ENCODE measurements around the gene KLF6.

The KLF6 gene

DNA sequence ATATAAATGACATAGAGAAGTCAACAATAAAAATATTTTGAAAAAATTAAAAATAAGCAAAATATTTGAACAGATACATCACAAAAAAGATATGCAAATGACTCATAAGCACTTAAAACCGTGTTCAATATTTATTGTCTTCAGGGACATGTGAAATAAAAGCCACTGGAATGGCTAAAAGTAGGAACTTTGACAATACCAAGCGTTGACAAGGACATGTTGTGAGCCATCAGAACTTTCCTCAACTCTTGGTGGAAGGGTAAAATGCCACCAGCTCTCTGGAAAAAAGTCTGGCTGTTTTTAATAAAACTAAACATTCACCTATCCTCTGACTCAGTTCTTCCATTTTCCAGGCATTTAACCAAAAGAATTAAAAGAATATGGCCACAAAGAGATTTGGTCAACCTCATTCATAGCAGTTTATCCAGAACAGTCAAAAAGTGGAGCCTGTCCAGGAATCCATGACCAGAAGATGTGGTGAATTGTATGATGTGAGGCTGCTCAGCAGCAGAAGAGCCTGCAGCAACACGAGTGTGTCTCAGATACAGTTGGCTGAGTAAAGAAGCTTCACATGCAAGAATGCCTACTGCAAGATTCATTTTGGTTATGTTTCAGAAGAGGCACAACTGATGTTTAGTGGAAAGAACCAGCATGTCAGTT, 7.1 kb upstream of the KLF6 start:
- intact Hi-C loops (cut with DNase I): no loop called here

GRCh38 chr10:3790858-3791257, 5.8 kb upstream of the KLF6 start:
- DNase-seq: no peak
- intact Hi-C loops (cut with DNase I): no loop called here

More for the DNA sequence above, 7.1 kb upstream of the KLF6 start:
- no peak for DNase-seq

- intact Hi-C loops (cut with DNase I): no loop called here
- DNase-seq: no peak
Measured at GRCh38 chr10:3790272-3790671, 5.3 kb upstream of the KLF6 start.

- intact Hi-C loops (cut with DNase I): loop anchor here (10.0 kb wide), 1 partner anchor 315 kb away; no protein-coding TSS in a partner anchor
Measured at GRCh38 chr10:3789621-3790020, 4.6 kb upstream of the KLF6 start.

DNA sequence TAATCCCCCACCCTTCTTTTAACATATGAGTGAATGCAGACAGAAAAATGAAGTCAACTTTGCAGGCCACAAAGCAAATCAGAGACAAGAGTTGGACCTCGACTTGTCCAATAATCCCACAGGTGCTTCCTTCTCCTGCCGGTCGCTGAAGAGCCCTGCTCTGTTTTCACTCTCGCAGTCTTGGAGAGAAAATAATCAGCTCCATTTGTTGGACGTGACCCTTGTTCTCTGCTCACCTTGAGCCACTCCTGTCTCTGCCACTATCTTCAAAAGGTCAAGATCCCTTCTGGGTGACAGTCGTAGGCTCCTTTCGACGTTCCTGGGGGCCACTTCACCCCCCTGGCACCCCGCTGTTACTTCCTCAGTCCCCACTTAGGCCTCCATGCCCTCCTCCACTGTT, 2.8 kb upstream of the KLF6 start:
- intact Hi-C loops (cut with DNase I): loop anchor here (10.0 kb wide), 1 partner anchor 313 kb away; no protein-coding TSS in a partner anchor

More at GRCh38 chr10:3789621-3790020, 4.6 kb upstream of the KLF6 start:
- no peak for DNase-seq

GRCh38 chr10:3787016-3787400, 2.0 kb upstream of the KLF6 start:
- intact Hi-C loops (cut with DNase I): loop anchor here (10.0 kb wide), 1 partner anchor 312 kb away; no protein-coding TSS in a partner anchor
- peak in 1 of 42 donors; percentile 24 for DNase-seq

More for the DNA sequence above, 2.8 kb upstream of the KLF6 start:
- DNase-seq: no peak

DNA sequence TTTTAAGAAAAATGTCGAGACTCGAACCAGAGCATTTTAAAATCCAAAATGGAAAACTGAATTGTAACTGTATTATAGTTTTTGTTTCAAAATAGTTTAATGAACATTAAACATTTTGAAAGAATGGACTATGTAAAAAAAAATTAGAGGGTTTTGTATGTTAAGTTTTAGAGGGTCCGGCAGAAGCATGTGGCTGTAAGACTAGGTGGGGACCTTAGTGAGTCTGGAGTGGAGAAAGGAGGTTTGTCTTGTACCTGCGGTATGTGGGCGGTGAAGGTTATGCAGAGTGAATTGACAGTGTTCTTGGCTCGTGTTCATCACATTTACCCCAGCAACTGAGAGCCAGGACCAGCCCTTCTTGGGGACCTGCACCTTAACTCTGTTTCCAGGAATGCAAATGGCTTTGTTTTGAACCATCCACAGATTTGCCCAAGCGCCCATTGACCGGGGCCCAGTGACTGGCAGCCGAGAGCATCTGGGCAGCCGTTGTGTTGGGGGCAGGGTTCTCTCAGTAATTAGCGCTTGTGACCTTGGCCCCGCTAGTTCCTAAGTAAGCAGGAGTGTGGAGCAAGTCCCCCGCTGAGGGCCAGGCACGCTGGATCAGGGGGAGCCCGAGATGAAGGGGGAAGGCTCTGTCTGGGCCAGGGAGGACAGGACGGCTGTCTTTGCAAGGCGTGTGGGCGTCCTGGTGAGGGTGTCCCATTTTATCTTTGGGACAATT, 1.4 kb upstream of the KLF6 start:
- intact Hi-C loops (cut with DNase I): loop anchor here (10.0 kb wide), 1 partner anchor 312 kb away; no protein-coding TSS in a partner anchor
- DNase-seq: peak in 9 of 42 donors; percentile 24 to 55 (median 30)

GRCh38 chr10:3785851-3786271, 852 bp upstream of the KLF6 start:
- intact Hi-C loops (cut with DNase I): loop anchor here (10.0 kb wide), 1 partner anchor 311 kb away; no protein-coding TSS in a partner anchor

GRCh38 chr10:3785251-3785850, 342 bp upstream of the KLF6 start:
- peak; percentile 95 to 99 (median 98) for DNase-seq
- intact Hi-C loops (cut with DNase I): loop anchor here (10.0 kb wide), 1 partner anchor 311 kb away; no protein-coding TSS in a partner anchor

More at GRCh38 chr10:3785851-3786271, 852 bp upstream of the KLF6 start:
- DNase-seq: peak in 17 of 42 donors; percentile 16 to 71 (median 43)

GRCh38 chr10:3783682-3784432, 1.2 kb downstream of the KLF6 start:
- peak in 22 of 42 donors; percentile 19 to 75 (median 50) for DNase-seq
- intact Hi-C loops (cut with DNase I): loop anchor here (10.0 kb wide), 1 partner anchor 309 kb away; no protein-coding TSS in a partner anchor

DNA sequence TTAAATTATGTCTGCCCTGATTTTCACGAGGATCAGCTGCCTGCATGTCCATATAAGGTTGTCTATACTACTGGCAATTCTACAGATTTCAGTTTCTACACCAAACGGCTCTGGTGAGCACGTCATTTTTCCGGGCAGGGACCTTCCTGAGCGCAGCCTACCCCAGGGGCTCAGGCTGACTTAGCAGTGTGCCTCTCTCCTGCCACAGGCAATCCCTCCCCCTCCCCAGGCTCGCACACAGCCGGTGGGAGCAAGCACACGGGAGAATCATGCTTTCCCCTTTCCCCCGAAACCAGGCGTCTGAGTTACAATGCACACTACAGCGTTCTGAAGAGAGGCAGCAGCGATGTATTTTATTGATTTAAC, 1.7 kb downstream of the KLF6 start:
- intact Hi-C loops (cut with DNase I): loop anchor here (10.0 kb wide), 1 partner anchor 308 kb away; no protein-coding TSS in a partner anchor
- peak in 29 of 42 donors; percentile 28 to 74 (median 52) for DNase-seq

DNA sequence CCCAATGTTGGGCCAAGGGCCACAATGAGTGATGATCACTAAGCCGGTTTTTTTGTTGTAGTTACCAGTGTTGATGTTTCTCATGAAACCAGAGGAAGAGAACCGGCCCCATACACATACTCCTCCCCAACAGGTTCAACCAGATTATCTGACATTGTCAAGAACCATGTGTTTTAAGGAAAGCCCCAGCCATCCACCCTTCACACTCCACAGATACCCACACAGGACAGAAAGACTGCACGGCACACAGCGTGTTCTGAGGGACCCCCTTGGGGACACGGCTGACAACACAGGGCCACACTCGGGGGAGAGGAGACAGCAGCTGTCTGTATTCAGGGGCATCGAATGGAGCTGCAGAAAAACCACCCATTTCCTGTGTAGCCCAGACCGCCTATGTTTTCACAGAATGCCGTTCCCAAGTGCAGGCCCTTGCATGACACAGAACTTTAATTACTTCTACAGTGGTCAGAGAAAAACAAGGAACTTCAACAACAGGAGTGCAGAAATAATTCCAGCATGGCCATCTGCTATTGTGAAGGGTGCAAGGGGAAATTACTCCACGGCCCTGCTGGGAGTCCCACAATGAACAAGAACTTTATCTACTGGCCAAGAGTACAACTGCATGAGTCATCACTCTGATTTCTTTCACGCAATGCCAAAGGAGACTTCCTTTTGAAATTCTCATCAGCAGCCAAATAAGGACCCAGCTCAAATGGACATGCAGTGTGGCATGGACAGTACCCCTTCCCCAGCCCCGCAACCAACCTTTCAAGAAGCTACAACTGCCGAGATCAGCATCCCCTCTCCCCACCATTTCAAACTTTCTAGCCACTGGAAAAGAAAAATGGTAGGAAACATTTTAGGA, 2.3 kb downstream of the KLF6 start:
- intact Hi-C loops (cut with DNase I): loop anchor here (10.0 kb wide), 1 partner anchor 308 kb away; no protein-coding TSS in a partner anchor
- DNase-seq: peak in 31 of 42 donors; percentile 39 to 89 (median 66)

DNA sequence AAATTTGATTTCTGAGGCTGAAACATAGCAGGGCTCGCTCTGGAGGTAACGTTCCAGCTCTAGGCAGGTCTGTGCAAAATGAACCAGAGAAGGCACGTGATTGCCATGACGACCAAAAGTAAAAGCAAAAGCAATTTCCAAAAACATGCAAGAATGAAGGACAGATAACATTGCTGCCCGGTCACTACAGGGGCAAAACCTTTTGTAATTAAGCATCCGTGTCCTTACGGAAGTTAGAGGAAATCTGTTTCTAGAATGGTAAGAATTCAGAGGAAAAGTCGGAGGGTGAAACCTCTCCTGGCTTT, 2.9 kb downstream of the KLF6 start:
- intact Hi-C loops (cut with DNase I): loop anchor here (10.0 kb wide), 1 partner anchor 307 kb away; no protein-coding TSS in a partner anchor

DNA sequence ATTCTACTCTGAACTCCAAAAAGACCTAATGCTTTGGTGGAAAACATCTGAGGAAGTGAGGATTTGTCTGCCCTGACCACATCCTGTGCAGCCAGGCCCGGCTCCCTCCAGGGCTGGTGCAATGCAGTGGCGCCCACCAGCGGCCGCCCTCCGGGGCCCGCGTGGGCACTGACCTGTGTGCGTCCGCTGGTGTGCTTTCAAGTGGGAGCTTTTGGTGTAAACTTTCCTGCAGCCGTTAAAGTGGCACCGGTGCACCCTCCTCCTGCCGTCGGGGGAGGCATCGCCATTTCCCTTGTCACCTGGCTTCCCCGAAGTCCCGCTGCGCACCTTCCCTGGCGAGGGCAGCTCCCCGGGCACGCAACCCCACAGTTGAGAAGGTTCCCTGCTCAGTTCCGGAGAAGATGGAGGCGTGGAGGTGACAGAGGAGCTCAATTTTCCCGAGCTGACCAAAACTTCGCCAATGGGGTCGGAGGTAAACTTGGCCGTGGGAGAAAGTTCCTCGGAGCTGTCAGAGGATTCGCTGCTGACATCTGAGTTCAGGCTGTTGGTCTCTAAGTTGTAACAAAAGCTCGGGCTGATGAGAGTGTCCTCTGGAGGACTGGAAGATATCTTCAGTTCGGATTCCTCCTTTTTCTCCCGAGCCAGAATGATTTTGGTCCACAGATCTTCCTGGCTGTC, 3.4 kb downstream of the KLF6 start:
- peak in 8 of 42 donors; percentile 34 to 51 (median 40) for DNase-seq
- intact Hi-C loops (cut with DNase I): loop anchor here (10.0 kb wide), 1 partner anchor 307 kb away; no protein-coding TSS in a partner anchor

More for the DNA sequence above, 2.9 kb downstream of the KLF6 start:
- DNase-seq: peak in 1 of 42 donors; percentile 35

GRCh38 chr10:3780771-3781467, 4.1 kb downstream of the KLF6 start:
- intact Hi-C loops (cut with DNase I): loop anchor here (10.0 kb wide), 1 partner anchor 306 kb away; no protein-coding TSS in a partner anchor
- DNase-seq: peak in 1 of 42 donors; percentile 35

DNA sequence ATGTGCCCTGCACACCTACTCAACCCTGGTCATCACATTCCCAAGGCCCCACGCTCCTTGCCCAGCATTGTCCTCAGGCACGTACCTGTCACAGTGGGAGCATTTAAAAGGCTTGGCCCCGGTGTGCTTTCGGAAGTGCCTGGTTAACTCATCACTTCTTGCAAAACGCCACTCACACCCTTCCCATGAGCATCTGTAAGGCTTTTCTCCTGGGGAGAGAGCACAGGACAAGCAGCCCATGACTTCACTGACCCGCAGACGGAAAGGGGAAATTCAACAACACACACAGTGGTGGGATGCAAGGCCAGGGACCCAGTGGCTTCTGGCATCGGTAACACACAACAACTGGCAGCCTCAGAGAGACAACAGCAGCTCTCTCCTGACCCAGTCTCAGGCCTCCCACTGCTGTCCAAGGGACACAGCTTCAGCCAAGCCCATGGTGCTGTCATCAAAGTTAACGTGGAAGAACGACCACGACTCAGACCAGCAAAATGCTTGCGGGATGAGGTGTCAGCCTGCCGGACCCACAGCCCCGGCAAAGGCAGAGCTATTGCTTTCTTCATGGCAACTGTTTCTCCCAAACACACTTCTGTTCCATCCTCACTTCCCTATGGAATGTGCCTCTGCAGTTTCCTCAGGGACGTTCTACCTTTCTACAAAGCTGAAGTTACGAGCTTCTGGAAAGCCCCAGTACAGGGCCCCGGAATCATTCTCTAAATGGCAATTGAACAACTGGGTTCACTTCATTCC, 4.8 kb downstream of the KLF6 start:
- DNase-seq: peak in 1 of 42 donors; percentile 37
- intact Hi-C loops (cut with DNase I): loop anchor here (10.0 kb wide), 1 partner anchor 305 kb away; no protein-coding TSS in a partner anchor
